Type B pancreatic cell (in vitro differentiated cells): ENCODE measurements around the gene SPATA21. TPM values are rescaled to one million over a fixed set of nuclear protein-coding genes. Genes with fewer than 3 reads are reported as not detected.

ENCODE experiments used
- DNase-seq: peaks from one replicate; pipeline ENCODE4 v3.0.0; 2021; ENCODE audit warnings: mixed read lengths; ENCODE audit not compliant: unreplicated experiment; ENCODE audit errors: extremely low spot score
- H3K27ac Mint-ChIP-seq: 2 replicates; pipeline ENCODE4 v1.8.0; 2021; ENCODE audit warnings: mild to moderate bottlenecking, mixed read lengths
- H3K27me3 Mint-ChIP-seq: 2 replicates; pipeline ENCODE4 v1.8.0; 2021; ENCODE audit warnings: mixed read lengths
- H3K36me3 Mint-ChIP-seq: 2 replicates; pipeline ENCODE4 v1.8.0; 2021; ENCODE audit warnings: mixed read lengths
- H3K4me1 Mint-ChIP-seq: one replicate; pipeline ENCODE4 v1.8.0; 2021; ENCODE audit warnings: mixed read lengths; ENCODE audit not compliant: unreplicated experiment
- H3K4me3 Mint-ChIP-seq: 2 replicates; pipeline ENCODE4 v1.8.0; 2021; ENCODE audit warnings: mild to moderate bottlenecking, mixed read lengths
- H3K9me3 Mint-ChIP-seq: 2 replicates; pipeline ENCODE4 v1.8.0; 2021; ENCODE audit warnings: mixed read lengths
- CTCF ChIP-seq: fragments of 200-600 bp; sonication (generic); conservative IDR thresholded peaks from 2 replicates; pipeline ENCODE4 v1.5.0; 2021; ENCODE audit warnings: antibody characterized with exemption, mild to moderate bottlenecking
- total RNA-seq: library from RNA; stranded (reverse); gene quantifications from 2 replicates; pipeline ENCODE4 v1.2.1, GENCODE V29; 2021; ENCODE audit warnings: low replicate concordance

SPATA21 gene
- total RNA-seq, 1 donor from 2014 or later, result not detected

- no peak for DNase-seq
- peaks cover 46% of the 10 kb centered on the region for H3K4me1 Mint-ChIP-seq
- H3K27me3 Mint-ChIP-seq, result no peaks in the 10 kb centered on the region
- H3K27ac Mint-ChIP-seq, result peak overlapping the region; percentile 70
- no peaks in the 10 kb centered on the region for H3K9me3 Mint-ChIP-seq
- peak overlapping the region; percentile 21 for H3K4me3 Mint-ChIP-seq
- TF ChIP-seq CTCF, result no peak
- H3K36me3 Mint-ChIP-seq, result peaks cover 12% of the 10 kb centered on the region
Measured at GRCh38 chr1:16375521-16376340, 61.5 kb downstream of the SPATA21 start.

GRCh38 chr1:16374266-16374665 lies 63.0 kb downstream of the SPATA21 start:
- TF ChIP-seq CTCF, result no peak
- Mint-ChIP-seq H3K9me3 (no peaks in the 10 kb centered on the region), H3K4me1 (peaks cover 48% of the 10 kb centered on the region), H3K4me3 (peak overlapping the region; percentile 53), H3K27me3 (no peaks in the 10 kb centered on the region), H3K36me3 (peaks cover 10% of the 10 kb centered on the region), H3K27ac (peak overlapping the region; percentile 94)
- DNase-seq, result no peak

GRCh38 chr1:16372535-16373285 lies 64.5 kb downstream of the SPATA21 start:
- H3K4me3 Mint-ChIP-seq, result peak overlapping the region; percentile 12
- peaks cover 8% of the 10 kb centered on the region for H3K36me3 Mint-ChIP-seq
- H3K27me3 Mint-ChIP-seq, result no peaks in the 10 kb centered on the region
- H3K4me1 Mint-ChIP-seq, result peaks cover 58% of the 10 kb centered on the region
- peak overlapping the region; percentile 49 for H3K27ac Mint-ChIP-seq
- DNase-seq, result no peak
- no peaks in the 10 kb centered on the region for H3K9me3 Mint-ChIP-seq
- TF ChIP-seq CTCF, result no peak

GRCh38 chr1:16371725-16372124 lies 65.5 kb downstream of the SPATA21 start:
- Mint-ChIP-seq H3K4me3 (no peak overlapping the region), H3K36me3 (peaks cover 8% of the 10 kb centered on the region), H3K9me3 (peaks cover 3% of the 10 kb centered on the region), H3K27me3 (no peaks in the 10 kb centered on the region), H3K4me1 (peaks cover 53% of the 10 kb centered on the region), H3K27ac (peak overlapping the region; percentile 49)
- DNase-seq, result no peak
- TF ChIP-seq CTCF, result no peak

- Mint-ChIP-seq H3K27me3 (no peaks in the 10 kb centered on the region), H3K36me3 (peaks cover 8% of the 10 kb centered on the region), H3K4me3 (no peak overlapping the region), H3K9me3 (peaks cover 5% of the 10 kb centered on the region), H3K27ac (no peak overlapping the region), H3K4me1 (peaks cover 43% of the 10 kb centered on the region)
- no peak for DNase-seq
- TF ChIP-seq CTCF, result no peak
Measured at GRCh38 chr1:16369821-16370220, 67.4 kb downstream of the SPATA21 start.
